NOMO-1 treated with DMSO at 0.1 percent for 48 hours (cell line): ENCODE results near the gene BAZ2B.
A peak's percentile ranks its signal among the peaks of the same experiment; 100 is the strongest.

ENCODE experiments used
- DNase-seq: peaks from one replicate; lab custom pipeline; 2025; ENCODE audit not compliant: unreplicated experiment; lab: John Stamatoyannopoulos, UW

BAZ2B gene

GRCh38 chr2:159617646-159618045, 1.3 kb upstream of the BAZ2B start:
- DNase-seq: peak; percentile 72

DNA sequence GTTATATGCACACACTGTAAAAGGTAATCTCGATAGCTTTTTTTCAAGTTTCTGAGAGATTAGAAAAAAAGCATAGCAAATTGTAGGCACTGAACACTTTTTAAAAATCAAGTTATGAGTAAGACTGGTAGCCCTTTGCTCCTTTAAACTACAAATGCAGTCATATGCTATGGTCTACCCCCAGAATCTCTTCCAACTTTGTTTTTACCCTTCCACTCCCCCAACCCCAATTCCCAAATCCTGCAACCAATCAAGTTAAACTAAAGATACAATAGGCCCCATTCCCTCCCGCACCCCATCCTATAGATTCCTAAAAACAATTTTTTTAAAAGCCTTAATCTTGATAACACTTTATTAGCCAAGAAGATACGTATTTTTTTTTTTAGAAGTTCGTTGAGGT, 752 bp upstream of the BAZ2B start:
- no peak for DNase-seq

- peak; percentile 87 for DNase-seq
These were observed 722 bp downstream of the BAZ2B start for GRCh38 chr2:159615367-159616285.

GRCh38 chr2:159614534-159615366, 1.6 kb downstream of the BAZ2B start:
- peak; percentile 77 for DNase-seq

DNA sequence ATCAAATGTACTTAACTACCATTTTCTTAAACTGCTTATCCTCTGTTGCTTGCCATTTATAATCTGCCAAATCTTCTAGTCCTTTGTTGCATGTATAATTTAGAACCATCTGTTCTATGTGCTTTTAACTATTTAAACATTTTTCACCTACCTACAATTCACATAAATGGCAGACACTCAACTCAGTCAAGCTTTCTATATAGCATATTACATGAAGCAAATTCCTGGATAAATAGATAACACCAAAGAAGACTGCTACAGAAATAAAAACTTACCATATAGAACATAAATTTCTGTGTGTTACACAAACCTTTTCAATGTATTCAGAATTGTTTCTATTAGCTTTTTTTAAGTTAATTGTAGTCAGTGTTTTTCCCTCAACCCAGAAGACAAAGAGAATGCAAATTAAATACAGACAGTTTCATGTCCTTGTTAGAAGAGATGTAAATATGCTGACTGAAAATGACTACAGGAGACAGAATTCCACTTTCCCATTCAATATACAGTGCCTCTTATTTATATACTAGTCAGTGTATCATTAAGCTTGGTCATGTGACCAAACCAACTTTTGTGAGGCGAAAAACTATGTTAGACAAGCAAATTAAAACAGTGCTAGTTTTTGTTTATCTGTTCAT, 2.6 kb downstream of the BAZ2B start:
- DNase-seq: no peak

GRCh38 chr2:159613091-159613490, 3.3 kb downstream of the BAZ2B start:
- DNase-seq: no peak

DNA sequence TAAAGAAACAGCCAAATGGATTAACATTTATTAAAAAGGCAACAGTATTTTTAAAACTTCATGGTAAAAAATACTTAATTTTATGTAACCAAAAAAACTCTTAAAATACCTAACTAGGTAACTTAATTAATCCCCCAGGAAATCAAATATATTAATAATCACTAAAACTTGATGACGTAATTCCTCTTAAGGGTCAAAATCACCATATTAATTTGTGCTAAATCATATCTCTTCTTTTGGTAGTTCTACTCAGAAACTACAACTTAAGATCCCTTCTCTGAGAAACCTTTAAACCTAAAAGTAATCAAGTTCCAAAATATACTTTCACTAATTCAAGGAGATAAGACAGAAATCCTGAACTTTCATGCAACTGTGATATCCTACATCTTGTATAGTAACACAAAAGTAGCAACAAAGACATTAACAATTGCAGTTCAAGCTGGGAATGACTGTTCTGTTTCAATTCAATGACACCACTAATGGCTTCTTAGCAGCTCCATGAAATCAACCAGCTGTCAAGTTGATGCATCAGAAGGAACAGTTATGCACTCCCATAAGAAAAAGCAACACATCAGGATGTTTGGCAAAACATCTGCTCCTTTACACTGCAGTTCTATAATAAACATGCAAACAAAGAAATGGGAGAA, 4.0 kb downstream of the BAZ2B start:
- peak; percentile 22 for DNase-seq

- DNase-seq: no peak
These were observed 6.4 kb downstream of the BAZ2B start for GRCh38 chr2:159609811-159610549.

DNA sequence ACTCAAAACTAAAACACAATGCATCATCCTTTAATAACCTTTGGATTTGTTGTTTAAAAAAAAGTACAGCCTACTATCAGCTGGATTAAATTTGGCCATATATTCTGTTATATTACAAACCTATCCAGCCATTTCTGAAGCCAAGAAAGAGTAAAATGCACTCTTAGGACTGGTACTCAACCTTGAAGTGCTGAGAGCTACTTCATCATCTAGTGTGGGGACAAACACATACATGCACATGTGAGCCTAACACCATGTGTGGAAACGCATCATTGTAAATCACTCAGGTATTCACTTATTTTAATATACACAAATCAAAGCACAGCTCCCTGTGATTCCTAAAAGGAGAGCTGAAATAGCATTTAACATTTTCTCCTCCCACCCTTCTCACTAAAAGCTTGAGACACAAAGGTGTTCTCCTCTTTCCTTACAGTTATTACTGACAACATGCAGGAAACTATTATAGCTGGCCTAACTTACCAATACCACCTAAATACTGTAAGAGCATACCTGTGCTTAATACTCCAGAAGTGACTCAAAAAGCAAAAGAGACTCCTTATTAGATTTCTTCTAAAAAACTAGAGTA, 7.5 kb downstream of the BAZ2B start:
- no peak for DNase-seq

GRCh38 chr2:159608108-159608507, 8.2 kb downstream of the BAZ2B start:
- no peak for DNase-seq

DNA sequence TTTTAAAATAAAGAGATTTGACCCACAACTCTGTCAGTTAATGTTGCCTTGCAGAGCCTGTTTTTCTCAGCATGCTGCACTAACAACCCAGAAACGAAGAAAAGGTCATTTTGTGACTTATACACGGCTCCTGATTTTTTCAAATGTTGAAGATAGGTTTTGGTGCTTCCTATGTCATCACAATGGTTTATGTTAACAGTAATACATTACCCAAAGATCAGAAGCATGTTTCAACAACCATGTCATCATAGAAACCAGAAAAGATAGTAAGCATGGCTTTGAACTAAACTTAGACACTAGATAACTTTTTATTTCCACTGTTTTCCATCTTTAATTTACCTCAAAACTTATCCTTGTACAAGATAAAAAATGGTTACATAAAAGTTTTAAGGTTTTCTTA, 10.1 kb downstream of the BAZ2B start:
- DNase-seq: no peak

DNA sequence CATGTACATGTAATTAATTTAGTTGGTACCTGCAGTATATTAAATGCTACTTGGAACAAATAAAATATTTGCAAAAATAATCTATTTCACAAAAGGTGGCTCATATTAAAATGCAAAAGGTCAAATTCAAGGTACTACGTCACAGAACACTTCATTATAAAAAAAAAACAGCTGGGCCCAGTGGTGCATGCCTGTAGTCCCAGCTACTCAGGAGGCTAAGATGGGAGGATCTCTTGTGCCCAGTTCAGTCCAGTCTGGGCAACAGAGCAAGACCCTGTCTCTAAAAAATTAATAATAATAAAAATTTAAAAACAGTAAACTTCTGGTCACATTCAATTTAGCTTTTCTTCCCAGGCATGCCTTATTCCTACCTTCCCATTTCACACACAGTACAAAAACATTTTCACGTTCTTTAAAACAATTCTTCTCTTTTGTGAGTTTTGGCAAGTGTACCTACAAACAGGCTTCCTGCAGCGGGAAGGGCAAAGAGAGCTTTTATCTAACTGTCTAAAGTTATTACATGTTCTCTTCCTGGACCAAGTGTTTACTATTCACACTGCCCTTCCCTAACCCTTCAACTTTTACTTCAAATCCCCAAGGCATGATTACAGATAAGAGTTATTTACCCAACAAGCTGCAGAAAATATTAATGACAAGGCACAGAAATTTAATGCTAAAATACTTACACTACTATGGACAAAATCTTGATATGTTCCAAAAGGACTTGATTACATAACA, 10.7 kb downstream of the BAZ2B start:
- no peak for DNase-seq

- no peak for DNase-seq
These were observed 12.2 kb downstream of the BAZ2B start for GRCh38 chr2:159604159-159604558.

- no peak for DNase-seq
These were observed 15.6 kb downstream of the BAZ2B start for GRCh38 chr2:159600752-159601151.

DNA sequence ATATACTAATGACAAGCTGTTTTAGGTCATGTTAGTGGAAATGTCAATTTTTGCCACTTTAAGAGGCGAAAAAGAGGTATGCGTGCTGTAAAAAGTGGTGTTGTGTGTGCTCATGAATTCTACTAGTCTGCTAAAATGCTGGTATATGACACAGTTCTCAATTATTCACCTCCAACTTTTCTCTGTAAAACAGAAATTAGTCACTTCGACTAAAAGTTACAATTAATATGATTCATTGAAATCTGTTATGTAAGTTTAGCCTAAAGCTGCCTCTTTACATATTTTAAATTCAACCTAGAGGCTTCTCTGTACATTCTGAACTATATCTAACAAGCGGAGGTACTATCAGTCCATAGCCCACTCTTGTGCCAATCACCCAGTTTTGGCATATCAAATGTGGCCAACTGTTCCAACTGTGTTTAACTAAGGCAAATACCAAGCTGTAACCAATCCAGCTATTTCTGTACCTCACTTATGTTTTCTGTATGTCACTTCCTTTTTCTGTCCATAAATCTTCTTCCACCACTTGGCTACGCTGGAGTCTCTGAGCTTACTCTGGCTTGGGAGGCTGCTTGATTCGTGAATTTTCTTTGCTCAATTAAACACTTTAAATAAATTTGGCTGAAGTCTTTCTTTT, 20.8 kb downstream of the BAZ2B start:
- peak; percentile 86 for DNase-seq

- DNase-seq: peak; percentile 58
These were observed 23.9 kb downstream of the BAZ2B start for GRCh38 chr2:159592441-159592840.

DNA sequence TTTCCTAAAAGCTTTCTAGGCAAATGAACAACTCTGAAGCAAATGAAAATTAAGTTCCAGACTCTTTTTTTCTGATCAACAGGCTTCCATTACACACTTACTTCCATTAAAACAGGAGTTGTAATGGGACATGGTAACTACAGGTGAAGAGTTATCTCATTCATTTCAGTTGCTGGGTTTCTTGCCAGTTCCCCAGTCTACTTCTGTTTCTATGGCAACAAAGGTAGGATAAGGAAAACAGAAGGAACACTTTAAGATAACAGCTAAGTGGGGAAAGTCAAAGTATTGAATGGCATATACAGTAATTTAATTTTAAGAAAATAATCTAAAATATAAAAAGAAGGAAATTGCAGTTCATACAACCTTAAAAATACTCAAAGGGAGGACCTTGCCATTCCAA, 25.1 kb downstream of the BAZ2B start:
- no peak for DNase-seq

GRCh38 chr2:159589286-159589685, 27.1 kb downstream of the BAZ2B start:
- DNase-seq: no peak

- DNase-seq: no peak
These were observed 30.3 kb downstream of the BAZ2B start for GRCh38 chr2:159586034-159586433.
